GM21723 (cell line): ENCODE data around the gene OR2J3.
"Not testable (repeated sequence)": the region's sequence is repeated elsewhere in the genome, so short reads cannot be mapped to it uniquely, and the experiment has no call there.

ENCODE experiments used
- ATAC-seq: cut with Tn5 transposase; IDR thresholded peaks from one replicate; pipeline ENCODE4 v1.9.1; 2021; ENCODE audit warnings: mild to moderate bottlenecking, moderate library complexity; ENCODE audit not compliant: unreplicated experiment

Gene OR2J3

DNA sequence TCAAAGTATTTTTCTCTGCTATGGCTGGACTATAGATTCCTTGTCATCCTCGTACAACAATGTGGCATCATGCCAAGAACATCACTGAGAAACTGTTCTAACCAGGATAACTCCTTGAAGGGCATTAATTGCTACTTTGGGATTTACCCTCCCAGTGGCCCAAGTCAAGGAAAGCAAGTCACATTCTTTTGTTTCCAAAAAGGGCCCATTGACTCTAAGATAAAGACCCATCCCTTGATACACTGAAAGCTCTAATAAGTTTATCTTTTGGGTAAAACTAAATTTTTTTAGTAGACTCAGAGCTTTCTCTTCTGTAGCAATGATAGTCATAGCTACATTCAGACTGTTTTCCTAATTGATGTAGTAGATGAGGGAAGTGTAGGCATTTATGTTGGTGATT lies at the start of gene OR2J3:
Gene OR2J3 (plus strand): TSS at position 301 of the 400 bp plus-strand sequence. CDS start 3,833 bp downstream, outside the sequence.
- no peak for ATAC-seq

DNA sequence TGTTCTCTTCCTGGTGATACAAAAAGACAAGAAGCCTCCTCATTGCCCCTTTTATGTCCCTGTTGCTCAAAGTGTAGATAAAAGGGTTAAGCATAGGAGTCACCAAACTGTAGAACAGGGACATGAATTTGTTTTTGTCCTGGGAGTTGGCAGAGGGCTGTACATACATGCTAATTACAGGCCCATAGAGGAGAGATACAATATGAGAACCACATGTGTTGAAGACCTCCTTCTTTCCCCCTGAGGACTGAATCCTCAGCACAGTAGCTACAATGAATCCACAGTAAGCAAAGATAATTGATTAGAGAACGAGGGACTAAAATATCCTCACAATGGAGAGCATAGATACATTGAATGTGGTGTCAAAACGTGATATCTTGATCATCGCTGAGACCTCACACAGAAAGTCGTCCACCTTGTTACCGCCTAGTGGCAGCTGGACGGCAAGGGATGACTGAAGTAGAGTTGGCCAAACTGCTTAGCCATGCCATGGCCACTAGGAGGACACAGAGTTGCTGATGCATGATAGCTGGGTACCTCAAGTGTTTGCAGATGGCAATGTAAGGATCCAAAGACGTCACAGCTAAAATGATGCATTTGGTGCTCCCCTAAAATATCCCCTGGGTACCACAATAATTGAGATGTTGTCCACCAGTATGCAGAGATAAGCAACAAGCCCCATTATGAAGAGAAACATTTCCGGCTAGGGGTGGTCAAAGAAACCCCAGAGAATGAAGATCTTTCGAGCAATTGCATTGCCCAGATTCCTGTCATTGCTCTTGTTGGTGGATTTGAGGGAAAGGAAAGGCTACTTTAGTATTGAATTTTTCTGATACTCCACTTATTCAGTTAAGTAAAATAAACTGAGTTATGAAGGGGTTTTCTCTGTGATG lies 35.8 kb upstream of the OR2J3 start:
- no peak for ATAC-seq

DNA sequence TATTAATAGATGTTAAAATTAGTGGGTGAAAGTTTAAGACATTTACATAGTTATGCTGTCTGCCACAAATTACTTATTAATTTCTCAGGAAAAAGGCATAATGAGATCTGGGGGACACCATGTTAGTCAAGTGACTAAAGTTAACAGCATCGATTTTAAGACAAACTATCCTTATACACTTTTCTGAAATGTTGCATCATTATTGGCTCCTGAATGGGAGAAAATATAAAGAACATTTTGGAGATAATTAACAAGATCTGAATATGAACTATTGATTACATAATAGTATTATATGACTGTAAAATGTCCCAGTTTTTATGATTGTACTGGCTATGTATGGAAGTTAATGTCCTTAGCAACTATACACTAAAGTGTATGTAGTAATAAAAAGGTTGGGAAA lies 28.7 kb upstream of the OR2J3 start:
- ATAC-seq: no peak

DNA sequence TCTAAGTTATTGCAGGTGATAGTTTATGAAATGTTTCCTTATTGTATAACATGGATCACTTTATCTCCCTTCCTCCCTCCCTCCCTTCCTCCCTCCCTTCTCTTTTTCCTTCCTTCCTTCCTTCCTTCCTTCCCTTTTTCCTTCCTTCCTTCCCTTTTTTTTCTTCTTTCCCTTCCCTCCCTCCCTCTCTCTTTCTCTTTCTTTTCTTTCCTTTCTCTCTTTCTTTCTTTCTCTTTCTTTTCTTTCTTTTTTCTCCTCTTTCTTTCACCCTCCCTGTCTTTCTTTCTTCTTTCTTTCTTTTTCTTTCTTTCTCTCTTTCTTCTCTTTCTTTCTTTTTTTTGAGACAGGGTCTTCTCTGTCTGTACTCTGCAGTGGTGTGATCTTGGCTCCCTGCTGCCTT lies 26.5 kb upstream of the OR2J3 start:
- no peak for ATAC-seq

DNA sequence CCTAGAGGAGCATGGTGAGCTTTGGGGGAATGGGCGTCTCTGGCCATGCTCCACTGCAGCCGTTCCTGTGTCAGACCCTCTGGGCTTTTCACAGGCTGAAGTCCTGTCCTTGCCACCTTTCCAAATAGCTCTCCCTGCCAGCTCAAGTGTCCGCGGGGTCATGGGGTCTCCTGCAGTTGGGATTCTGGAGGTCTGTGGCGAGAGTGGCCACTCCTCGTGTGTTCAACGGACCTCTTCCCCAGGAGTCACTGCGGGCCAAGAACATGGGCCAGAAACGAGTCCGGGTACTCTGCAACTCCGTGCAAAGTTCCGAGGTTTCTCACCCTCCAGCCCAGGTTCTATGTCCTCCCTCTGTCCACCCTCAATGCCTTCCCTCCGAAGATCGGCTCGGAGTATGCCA lies 25.4 kb upstream of the OR2J3 start:
- no peak for ATAC-seq

DNA sequence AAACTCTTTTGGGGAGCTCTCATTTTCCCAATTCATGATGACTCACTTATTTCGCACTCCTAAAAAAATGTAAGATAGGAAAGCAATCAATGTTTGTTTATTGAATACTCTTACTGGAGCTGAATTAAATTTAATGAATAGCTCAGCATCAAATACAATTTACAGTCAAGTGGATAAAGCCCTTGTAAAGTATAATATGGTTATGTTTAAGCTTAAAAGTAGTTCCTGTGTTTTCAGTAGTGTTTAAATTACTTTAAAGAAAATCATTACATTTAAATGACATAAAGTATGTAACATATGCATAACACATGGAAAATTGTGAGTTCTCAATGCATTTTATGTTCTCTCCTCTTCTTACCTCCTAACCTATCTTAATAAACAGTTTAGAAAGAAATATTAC lies 20.6 kb upstream of the OR2J3 start, which contains the start of gene OR2B3:
Gene OR2B3 (minus strand): TSS at position 101 of the 400 bp plus-strand sequence. CDS start 65 bp downstream, at position 36.
- no peak for ATAC-seq

DNA sequence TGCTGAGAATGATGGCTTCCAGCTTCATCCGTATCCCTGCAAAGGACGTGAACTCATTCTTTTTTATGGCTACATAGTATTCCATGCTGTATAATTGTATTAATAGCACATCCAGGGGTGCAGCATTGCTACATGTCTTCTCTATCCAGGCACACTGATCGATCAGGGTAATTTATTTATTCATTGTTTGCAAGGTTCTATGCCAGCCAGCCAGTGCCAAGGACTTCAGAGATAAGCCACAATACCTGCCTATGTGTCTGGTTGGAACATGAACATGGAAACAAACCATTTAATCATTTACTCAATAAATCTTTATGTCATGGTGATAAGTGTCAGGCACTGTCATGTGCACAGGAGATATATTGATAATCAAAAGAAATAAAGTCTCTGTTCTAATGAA lies 14.9 kb upstream of the OR2J3 start:
- ATAC-seq: no peak

DNA sequence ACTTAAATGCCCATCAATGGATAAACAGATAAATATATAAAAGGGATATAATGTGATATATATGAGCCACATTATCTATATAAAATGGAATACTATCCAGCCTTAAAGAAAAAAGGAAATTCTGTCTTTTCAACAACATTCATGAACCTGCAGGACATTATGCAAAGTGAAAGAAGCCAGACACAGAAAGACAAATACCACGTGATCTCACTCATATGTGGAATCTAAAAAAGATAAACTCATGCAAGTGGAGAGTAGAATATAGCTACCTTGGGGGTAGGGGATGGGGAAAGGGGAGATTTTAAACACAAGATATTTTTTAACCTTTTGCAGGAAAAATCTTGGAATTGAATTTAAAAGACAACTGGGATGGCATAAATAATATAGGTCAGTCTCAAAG lies 10.1 kb upstream of the OR2J3 start:
- no peak for ATAC-seq

DNA sequence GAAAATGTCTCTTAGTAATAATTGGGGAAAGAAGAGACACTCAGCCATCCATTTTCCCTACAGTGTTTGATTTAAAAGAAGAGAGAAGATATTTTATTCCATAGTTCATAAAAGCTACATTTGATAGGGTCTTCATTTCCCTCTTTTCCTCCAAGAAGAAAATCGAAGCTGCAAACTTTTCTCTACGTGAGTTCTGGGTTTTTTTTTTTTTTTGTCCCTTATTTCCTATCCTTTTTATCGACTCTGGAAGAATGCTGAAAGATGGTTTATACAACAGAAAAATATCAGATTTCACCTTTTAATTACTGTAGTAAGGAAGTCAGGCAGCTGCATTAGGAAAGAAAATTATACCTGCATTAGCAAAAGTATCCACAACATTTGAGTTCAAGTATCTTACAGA lies 8.7 kb upstream of the OR2J3 start, which contains the start of gene OR2J1:
Gene OR2J1 (plus strand): TSS at position 301 of the 400 bp plus-strand sequence. CDS start 1,453 bp downstream, outside the sequence.
- ATAC-seq: no peak

DNA sequence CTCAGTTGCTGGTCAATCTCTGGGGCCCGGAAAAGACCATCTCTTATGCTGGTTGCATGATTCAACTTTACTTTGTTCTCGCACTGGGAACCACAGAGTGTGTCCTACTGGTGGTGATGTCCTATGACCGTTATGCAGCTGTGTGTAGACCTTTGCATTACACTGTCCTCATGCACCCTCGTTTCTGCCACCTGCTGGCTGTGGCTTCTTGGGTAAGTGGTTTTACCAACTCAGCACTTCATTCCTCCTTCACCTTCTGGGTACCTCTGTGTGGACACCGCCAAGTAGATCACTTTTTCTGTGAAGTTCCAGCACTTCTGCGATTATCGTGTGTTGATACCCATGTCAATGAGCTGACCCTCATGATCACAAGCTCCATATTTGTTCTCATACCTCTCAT lies 4.3 kb downstream of the OR2J3 start:
- ATAC-seq: no peak

DNA sequence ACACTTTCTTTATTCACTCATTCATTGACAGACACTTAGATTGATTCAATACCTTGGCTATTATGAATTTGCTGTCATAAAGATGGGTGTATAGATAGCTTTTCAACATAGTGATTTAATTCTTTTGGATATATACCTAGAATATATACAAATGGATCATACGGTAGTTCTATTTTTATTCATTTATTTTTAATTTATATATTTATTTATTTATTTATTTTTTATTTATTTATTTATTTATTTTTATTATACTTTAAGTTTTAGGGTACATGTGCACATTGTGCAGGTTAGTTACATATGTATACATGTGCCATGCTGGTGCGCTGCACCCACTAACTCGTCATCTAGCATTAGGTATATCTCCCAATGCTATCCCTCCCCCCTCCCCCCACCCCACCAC lies 7.1 kb downstream of the OR2J3 start:
- ATAC-seq: not testable (repeated sequence)

DNA sequence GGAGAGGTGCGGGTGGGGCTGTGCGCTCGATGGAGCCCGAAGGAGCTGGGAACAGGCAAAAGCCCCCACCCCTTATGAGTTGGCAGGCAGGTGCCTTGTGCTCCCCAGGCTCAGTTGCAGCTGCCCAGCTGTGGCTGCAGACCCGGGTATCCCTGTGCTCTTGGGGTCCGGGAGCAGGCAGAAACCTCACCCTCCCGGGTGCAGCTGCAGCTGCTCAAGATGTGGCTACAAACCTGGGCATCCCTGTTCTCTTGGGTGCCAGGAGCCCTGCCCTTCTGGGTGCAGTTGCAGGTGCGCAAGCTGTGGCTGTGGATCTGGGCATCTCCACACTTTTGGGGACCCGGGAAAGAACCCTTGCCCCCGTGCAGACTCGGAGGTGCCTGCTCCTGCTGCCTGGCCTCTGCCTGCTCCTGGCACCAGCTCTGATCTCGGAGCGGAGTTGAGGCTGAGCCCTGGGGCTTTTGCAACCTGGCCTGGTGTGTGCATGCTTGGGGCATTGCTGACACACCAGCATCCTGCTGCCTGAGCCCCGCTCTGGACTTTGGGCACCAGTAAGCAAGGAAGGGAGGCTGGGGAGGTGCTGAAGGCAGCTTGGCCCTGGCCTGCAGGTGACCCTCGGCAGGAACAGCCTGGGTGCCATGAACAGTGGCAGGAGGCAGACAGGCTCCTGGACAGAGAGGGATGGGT lies 21.6 kb downstream of the OR2J3 start:
- ATAC-seq: no peak

DNA sequence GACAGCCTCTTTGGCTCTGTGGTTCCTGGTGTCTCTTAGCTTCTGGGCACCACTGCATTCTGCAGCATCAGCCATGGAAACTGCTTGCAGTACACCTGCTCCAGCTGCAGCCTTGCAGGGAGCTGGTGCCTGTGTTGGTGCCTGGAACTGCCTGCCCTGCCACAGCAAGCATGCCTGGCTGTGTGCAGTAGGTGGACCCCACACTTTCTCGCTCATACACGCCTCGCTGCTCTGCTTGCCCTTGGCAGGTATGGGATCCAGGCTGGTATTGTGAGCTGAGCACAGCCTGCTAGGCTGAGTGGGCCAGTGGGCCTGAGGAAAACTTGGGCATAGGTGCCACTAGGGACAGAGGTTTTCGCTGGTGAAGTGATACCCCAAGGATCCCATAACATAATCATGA lies 22.8 kb downstream of the OR2J3 start:
- ATAC-seq: no peak

DNA sequence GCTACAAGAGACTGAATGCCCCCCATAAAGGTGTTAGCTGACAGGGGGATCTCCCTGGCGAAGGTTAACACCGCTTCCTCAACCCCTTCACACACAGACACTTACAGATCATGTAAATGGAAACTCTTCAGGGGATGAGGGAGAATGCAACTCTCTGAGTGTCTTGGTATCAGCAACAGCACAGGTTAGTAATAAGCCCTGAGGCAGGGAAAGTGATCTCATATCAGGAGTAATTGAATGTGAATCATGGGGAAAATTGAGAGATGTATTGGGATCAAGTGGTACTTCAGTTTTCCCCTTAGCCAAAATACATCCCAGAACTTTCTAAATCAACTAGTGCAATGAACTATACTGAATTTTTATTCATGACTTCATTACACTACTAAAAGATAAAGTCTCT lies 23.8 kb downstream of the OR2J3 start:
- ATAC-seq: no peak

DNA sequence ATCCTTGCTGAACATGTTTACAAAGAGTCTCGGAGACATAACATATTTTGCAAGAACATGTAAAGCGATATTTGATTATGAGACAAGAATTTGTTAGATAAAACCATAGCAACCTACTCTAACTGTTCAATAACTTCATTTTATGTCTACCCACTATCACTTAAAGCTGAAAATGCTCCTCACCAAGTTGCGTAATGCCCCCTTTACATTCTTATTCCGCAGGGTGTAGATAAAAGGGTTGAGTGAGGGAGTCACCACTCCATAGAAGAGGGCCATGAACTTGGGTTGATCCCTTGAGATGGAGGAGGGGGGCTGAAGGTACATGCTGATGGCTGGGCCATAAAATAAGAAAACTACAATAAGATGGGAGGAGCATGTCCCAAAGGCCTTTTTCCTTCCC lies 29.9 kb downstream of the OR2J3 start:
- no peak for ATAC-seq

DNA sequence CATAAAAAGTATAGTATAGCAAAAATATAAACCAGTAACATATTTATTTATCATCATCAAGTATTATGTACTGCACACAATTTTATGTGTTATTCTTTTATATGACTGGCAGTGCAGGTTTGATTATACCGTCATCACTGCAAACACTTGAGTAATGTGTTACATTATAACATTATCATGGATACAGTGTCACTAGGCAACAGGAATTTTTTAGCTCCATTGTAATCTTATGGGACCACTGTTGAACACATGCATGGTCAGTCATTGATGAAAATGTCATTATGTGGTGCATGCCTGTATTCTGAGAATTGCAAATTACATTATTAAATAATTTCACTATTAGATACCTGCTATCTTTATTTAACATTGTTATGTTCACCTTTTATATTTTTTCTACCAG lies 33.7 kb downstream of the OR2J3 start:
- no peak for ATAC-seq

DNA sequence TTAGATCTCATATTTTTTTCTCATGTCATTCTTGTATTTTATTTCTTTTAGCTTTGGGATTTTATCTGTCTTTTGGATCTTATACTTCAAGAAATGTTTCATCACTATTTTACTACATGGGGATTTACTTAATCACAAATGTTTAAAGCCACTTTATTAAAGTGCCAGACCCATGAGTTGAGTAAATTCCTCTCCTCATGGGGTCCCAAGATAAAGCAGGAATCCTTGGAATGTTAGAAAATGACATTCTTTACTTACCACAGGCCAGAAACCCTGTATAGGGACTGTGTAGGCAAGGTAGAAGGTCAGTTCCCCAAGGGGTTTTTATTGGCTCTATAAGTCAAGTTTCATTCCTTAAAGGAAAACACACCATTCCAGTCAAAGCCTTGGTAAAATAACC lies 34.5 kb downstream of the OR2J3 start:
- no peak for ATAC-seq

DNA sequence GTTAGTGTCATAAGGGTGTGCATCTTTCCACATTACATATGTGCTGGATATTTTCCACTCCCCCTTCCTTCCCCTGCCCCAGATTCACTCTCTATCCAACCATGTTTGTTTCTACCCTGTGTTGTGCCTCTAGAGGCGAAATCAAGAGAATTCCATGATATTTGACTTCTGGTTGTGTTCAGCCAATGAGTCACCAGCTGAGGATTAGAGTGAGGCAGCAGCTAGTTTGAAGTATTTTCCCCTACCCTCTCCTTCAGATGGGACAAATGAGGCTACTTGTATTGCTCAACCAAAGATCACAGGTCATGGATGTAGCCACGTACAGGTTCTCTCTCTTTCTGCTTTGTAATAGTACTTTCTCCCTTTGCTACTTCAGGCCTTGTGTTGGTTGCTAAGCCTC lies 38.3 kb downstream of the OR2J3 start:
- ATAC-seq: no peak

DNA sequence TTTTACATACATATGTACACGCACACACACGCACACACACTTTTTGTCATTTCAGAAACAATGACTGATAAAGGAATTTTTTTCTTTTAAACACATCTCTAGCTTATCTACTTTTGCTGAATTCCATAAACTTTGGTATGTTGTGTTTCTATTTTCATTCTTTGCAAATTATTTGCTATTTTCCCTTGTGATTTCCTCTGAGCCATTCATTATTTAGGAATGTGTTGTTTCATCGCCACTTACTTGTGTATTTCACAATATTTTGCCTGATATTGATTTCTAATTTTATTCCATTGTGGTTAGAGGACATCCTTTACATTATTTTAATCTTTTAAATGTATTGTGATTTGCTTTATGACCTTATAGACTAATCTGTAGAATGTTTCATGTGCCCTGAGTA lies 39.2 kb downstream of the OR2J3 start:
- ATAC-seq: no peak

DNA sequence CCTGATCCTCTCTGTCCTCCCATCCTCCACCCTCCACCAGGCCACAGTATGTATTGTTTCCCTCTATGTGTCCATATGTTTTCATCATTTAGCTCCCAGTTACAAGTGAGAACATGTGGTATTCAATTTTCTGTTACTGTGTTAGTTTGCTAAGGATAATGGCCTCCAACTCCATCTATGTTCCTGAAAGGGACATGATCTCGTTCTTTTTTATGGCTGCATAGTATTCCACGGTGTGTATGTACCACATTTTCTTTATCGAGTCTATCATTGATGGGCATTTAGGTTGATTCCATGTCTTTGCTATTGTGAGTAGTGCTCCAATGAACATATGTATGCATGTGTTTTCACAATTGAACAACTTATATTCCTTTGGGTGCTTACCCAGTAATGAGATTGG lies 41.6 kb downstream of the OR2J3 start:
- not testable (repeated sequence) for ATAC-seq

DNA sequence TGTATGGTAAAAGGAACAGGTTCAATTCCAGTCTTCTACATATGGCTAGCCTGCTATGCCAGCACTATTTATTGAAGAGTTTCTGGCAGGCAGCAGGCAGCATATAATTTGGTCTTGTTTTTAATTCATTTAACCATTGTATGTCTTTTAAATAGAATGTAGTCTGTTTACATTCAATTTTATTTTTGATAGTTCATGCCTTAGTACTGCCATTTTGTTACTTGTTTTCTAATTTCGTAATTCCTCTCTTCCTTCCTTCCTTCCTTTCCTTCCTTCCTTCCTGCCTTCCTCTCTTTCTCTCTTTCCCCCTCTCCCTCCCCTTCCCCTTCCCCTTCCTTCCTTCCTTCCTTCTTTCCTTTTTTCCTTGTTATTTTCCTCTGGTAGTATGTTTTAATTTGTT lies 45.2 kb downstream of the OR2J3 start:
- ATAC-seq: no peak

DNA sequence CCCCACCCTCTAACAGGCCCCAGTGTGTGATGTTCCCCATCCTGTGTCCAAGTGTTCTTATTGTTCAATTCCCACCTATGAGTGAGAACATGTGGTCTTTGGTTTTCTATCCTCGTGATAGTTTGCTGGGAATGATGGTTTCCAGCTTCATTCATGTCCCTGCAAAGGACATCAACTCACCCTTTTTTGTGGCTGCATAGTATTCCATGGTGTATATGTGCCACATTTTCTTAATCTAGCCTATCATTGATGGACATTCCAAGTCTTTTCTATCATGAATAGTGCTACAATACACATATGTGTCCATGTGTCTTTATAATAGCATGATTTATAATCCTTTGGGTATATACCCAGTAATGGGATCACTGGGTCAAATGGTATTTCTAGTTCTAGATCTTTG lies 47.3 kb downstream of the OR2J3 start:
- not testable (repeated sequence) for ATAC-seq
